ENCODE results near the gene PCSK6. TPM values are rescaled to one million over a fixed set of nuclear protein-coding genes. Genes with fewer than 3 reads are reported as not detected.

The PCSK6 gene
- total and polyA plus RNA-seq, 7 donors, result 2.9 to 10.3 (median 6.4) TPM

DNA sequence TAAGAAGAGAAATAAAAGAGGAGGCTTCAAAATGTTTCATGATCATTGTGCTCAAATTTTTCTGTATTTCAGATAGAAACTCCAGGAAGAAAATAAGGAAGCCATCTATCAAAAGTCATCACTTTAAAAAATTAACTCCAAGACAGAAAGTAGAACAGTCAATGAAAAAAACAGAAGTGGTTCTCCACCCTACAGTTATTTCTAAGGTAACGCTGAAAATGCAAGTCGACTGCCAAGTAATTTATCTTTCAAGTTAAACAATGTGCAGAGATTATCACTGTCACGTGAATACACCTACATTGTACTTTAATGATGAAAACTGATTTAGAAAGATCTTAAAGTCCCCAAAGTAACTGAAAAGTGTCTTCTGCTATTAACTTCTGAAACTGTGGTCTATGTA, 115.9 kb downstream of the PCSK6 start:
- no peak overlapping the region for H3K27ac ChIP-seq
- H3K4me1 ChIP-seq, result peaks cover 0 to 14% (median 0%) of the 10 kb centered on the region in 4 donors
- H3K36me3 ChIP-seq, result no peaks in the 10 kb centered on the region
- H3K4me3 ChIP-seq, result no peak overlapping the region
- DNase-seq, result no peak
- WGBS, 2 donors, result 6 to 21% methylated on average over 3 of the region's 3 CpGs
- TF ChIP-seq POLR2AphosphoS5 (IDR thresholded peaks at IDR 0.05) (no peak), POLR2A (IDR thresholded peaks at IDR 0.05) (no peak), EP300 (IDR thresholded peaks at IDR 0.05) (no peak), CTCF (IDR thresholded peaks at IDR 0.05) (no peak)
- no peaks in the 10 kb centered on the region for H3K9me3 ChIP-seq
- intact Hi-C loops (cut with DNase I), result no loop called here
- peaks cover 0 to 12% (median 11%) of the 10 kb centered on the region in 3 donors for H3K27me3 ChIP-seq

DNA sequence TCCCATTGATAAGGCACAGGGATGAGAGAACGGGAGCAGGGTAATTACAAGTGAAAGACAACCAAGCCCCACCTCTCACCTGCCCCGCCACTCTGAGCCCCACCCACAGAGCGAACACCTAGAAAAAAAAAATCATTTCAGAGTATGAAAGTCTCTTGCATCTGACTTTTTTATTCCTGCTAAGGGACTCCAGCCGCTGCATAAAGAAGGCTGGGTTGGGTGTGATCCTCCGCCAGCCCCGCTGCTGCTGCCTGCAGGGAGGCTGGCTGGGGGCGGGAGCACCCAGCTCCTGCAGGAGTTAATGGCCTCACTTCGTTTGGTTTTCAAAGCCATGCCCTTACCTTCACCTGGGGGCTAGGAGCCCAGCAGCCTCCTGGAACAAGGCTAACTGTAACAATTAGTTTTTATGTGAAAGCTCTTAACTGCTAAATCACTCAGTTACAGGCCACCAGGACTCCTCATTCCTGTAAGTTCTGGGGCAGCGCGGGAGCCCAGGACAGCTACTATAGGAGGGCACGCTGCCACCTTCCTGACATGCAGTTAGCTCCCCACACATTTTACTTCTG, 116.5 kb downstream of the PCSK6 start:
- no peaks in the 10 kb centered on the region for H3K9me3 ChIP-seq
- peaks cover 0 to 14% (median 0%) of the 10 kb centered on the region in 4 donors for H3K4me1 ChIP-seq
- H3K27me3 ChIP-seq, result peaks cover 0 to 12% (median 11%) of the 10 kb centered on the region in 3 donors
- no peaks in the 10 kb centered on the region for H3K36me3 ChIP-seq
- intact Hi-C loops (cut with DNase I), result no loop called here
- H3K27ac ChIP-seq, result no peak overlapping the region
- TF ChIP-seq CTCF (IDR thresholded peaks at IDR 0.05), result no peak
- no peak for TF ChIP-seq EP300 (IDR thresholded peaks at IDR 0.05)
- no peak for TF ChIP-seq POLR2AphosphoS5 (IDR thresholded peaks at IDR 0.05)
- no peak for TF ChIP-seq POLR2A (IDR thresholded peaks at IDR 0.05)
- no peak overlapping the region for H3K4me3 ChIP-seq
- DNase-seq, result no peak
- 19 to 40% methylated on average over 11 of the region's 11 CpGs for WGBS, 2 donors

GRCh38 chr15:101372149-101372577, 117.3 kb downstream of the PCSK6 start:
- Histone ChIP-seq H3K4me1 (peaks cover 0 to 14% (median 0%) of the 10 kb centered on the region in 4 donors), H3K27me3 (peaks cover 0 to 12% (median 11%) of the 10 kb centered on the region in 3 donors), H3K27ac (no peak overlapping the region), H3K36me3 (no peaks in the 10 kb centered on the region), H3K9me3 (no peaks in the 10 kb centered on the region), H3K4me3 (no peak overlapping the region)
- WGBS, 2 donors, result 11 to 47% methylated on average over 13 of the region's 13 CpGs
- TF ChIP-seq EP300 (IDR thresholded peaks at IDR 0.05) (no peak), CTCF (IDR thresholded peaks at IDR 0.05) (no peak)
- intact Hi-C loops (cut with DNase I), result no loop called here
- DNase-seq, result peak; percentile 60

DNA sequence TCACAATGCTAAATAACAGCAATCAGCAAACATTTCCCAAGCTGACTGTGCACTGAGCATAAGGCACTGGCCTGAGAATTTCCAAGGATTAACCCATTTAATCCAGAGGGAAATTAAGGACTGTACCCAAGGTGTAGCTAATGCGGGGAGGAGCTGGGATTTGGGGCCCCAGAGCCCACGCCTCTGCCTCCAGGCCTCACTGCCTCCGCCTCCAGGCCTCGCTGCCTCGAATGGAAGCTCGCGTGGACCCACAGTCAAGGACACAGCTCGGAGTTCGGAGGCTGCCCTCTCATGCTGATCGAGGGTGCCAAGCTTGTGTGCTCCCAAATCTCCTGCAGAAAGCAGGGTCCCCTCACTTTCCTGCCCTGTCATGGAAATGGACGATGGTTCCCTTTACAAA, 118.0 kb downstream of the PCSK6 start:
- H3K27ac ChIP-seq, result no peak overlapping the region
- intact Hi-C loops (cut with DNase I), result no loop called here
- no peaks in the 10 kb centered on the region for H3K36me3 ChIP-seq
- H3K27me3 ChIP-seq, result peaks cover 0 to 12% (median 11%) of the 10 kb centered on the region in 3 donors
- no peak overlapping the region for H3K4me3 ChIP-seq
- H3K9me3 ChIP-seq, result no peaks in the 10 kb centered on the region
- DNase-seq, result no peak
- TF ChIP-seq POLR2A (IDR thresholded peaks at IDR 0.05) (no peak), CTCF (IDR thresholded peaks at IDR 0.05) (no peak), EP300 (IDR thresholded peaks at IDR 0.05) (no peak), POLR2AphosphoS5 (IDR thresholded peaks at IDR 0.05) (no peak)
- 92 to 93% methylated on average over 11 of the region's 11 CpGs for WGBS, 2 donors
- peaks cover 0 to 14% (median 0%) of the 10 kb centered on the region in 4 donors for H3K4me1 ChIP-seq

DNA sequence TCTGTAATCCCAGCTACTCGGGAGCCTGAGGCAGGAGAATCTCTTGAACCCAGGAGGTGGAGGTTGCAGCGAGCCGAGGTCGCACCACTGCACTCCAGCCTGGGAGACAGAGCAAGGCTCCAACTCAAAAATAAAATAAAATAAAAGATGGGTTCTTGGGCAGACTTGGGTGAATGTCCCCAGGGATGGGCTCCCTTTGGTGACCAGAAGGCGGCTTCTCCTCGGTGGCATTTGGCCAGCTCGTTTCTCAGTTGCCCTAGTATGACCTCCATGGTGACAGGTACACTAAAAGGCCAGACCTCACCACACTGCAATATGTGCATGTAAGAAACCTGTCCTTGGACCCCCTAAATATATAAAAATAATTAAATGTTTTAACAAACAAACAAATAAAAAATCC, 118.4 kb downstream of the PCSK6 start:
- Histone ChIP-seq H3K27me3 (peaks cover 0 to 12% (median 11%) of the 10 kb centered on the region in 3 donors), H3K4me1 (peaks cover 0 to 14% (median 0%) of the 10 kb centered on the region in 4 donors), H3K36me3 (no peaks in the 10 kb centered on the region), H3K4me3 (no peak overlapping the region), H3K9me3 (no peaks in the 10 kb centered on the region), H3K27ac (no peak overlapping the region)
- intact Hi-C loops (cut with DNase I), result no loop called here
- WGBS, 2 donors, result 93% methylated on average over 7 of the region's 7 CpGs
- no peak for DNase-seq
- no peak for TF ChIP-seq EP300 (IDR thresholded peaks at IDR 0.05)
- TF ChIP-seq CTCF (IDR thresholded peaks at IDR 0.05), result no peak
- TF ChIP-seq POLR2A (IDR thresholded peaks at IDR 0.05), result no peak
- TF ChIP-seq POLR2AphosphoS5 (IDR thresholded peaks at IDR 0.05), result no peak

All from sigmoid colon (tissue), 7 donors.